Keratinocyte (primary cell): ENCODE results near the gene MED16. TPM values are rescaled to one million over a fixed set of nuclear protein-coding genes. Genes with fewer than 3 reads are reported as not detected.
"Not testable (repeated sequence)": the region's sequence is repeated elsewhere in the genome, so short reads cannot be mapped to it uniquely, and the experiment has no call there.

Experiments
- DNase-seq: peaks from one replicate; pipeline ENCODE4 v3.0.0-alpha.2; 2011; ENCODE audit warnings: low read depth, missing footprints, low spot score
- FAIRE-seq: peaks from 2 replicates; lab custom pipeline; 2011; peaks lifted over from hg19 to GRCh38; lab: Jason Lieb, UNC
- H2AFZ ChIP-seq: 2 replicates; pipeline ENCODE4 v1.6.0; 2012; ENCODE audit warnings: low read length, control low read depth, inconsistent platforms; ENCODE audit not compliant: control insufficient read depth
- H3K27ac ChIP-seq: 2 replicates; pipeline ENCODE4 v1.5.1; 2011; ENCODE audit warnings: low read length; ENCODE audit not compliant: control insufficient read depth, insufficient read depth
- H3K27me3 ChIP-seq: 3 replicates; pipeline ENCODE4 v1.6.0; 2011; ENCODE audit warnings: low read length; ENCODE audit not compliant: control insufficient read depth, insufficient read depth; ENCODE audit errors: extremely low read depth
- H3K36me3 ChIP-seq, 2 experiments: 2 replicates in 1 of 2; 3 replicates in 1 of 2; pipeline ENCODE4 v1.5.1; 2011; ENCODE audit warnings: low read length in 2 of 2, mild to moderate bottlenecking in 1 of 2; ENCODE audit not compliant: control insufficient read depth in 2 of 2, insufficient read depth in 2 of 2; ENCODE audit errors: extremely low read depth in 1 of 2
- H3K4me1 ChIP-seq: 3 replicates; pipeline ENCODE4 v1.5.1; 2011; ENCODE audit warnings: low read length; ENCODE audit not compliant: control insufficient read depth, insufficient read depth; ENCODE audit errors: extremely low read depth
- H3K4me2 ChIP-seq: 3 replicates; pipeline ENCODE4 v1.6.0; 2011; ENCODE audit warnings: low read depth, low read length; ENCODE audit not compliant: control insufficient read depth, insufficient read depth; ENCODE audit errors: extremely low read depth
- H3K4me3 ChIP-seq, 3 experiments: fragments of 200-600 bp in 1 of 3; sonication (generic) in 1 of 3; 2 replicates in 2 of 3; 3 replicates in 1 of 3; pipeline ENCODE4 v1.5.1; 2011 to 2016; ENCODE audit warnings: low read length in 3 of 3, mild to moderate bottlenecking in 3 of 3, control low read depth in 2 of 3, inconsistent platforms in 1 of 3, low read depth in 1 of 3, mixed read lengths in 1 of 3, mixed run types in 1 of 3, moderate library complexity in 1 of 3; ENCODE audit not compliant: control insufficient read depth in 2 of 3, insufficient read depth in 2 of 3; ENCODE audit errors: extremely low read depth in 1 of 3
- H3K79me2 ChIP-seq: 2 replicates; pipeline ENCODE4 v1.6.0; 2012; ENCODE audit warnings: low read length; ENCODE audit not compliant: control insufficient read depth, insufficient read depth
- H3K9ac ChIP-seq: 3 replicates; pipeline ENCODE4 v1.6.0; 2011; ENCODE audit warnings: low read length; ENCODE audit not compliant: control insufficient read depth, insufficient read depth; ENCODE audit errors: extremely low read depth
- H3K9me1 ChIP-seq: 3 replicates; pipeline ENCODE4 v1.6.0; 2011; ENCODE audit warnings: low read length; ENCODE audit not compliant: control insufficient read depth, insufficient read depth; ENCODE audit errors: extremely low read depth
- H3K9me3 ChIP-seq: 2 replicates; pipeline ENCODE4 v1.5.1; 2012; ENCODE audit warnings: low read depth, low read length; ENCODE audit not compliant: control insufficient read depth
- H4K20me1 ChIP-seq: 3 replicates; pipeline ENCODE4 v1.6.0; 2011; ENCODE audit warnings: low read length; ENCODE audit not compliant: control insufficient read depth, insufficient read depth; ENCODE audit errors: extremely low read depth
- EZH2 ChIP-seq: IDR thresholded peaks from one replicate; pipeline ENCODE4 v1.6.1; 2012; ENCODE audit warnings: inconsistent platforms, mild to moderate bottlenecking, low read length, moderate library complexity
- dilution Hi-C: fragments of 300-500 bp; cut with MboI; formaldehyde crosslinking; loops from one replicate; pipeline ENCODE4 v1.7.0; 2020; ENCODE audit warnings: low sequenced_read_pairs; ENCODE audit not compliant: extremely low pct_ligation_motif_present
- polyA plus RNA-seq, 5 experiments: library from polyadenylated mRNA; depleted of rRNA in 3 of 5; stranded (reverse) in 3 of 5; stranded (forward) in 1 of 5; unstranded in 1 of 5; fragments of >200 nt; gene quantifications; 1 replicate in 1 of 5; 2 replicates in 3 of 5; 3 replicates in 1 of 5; pipeline versions ENCODE4 v1.2.1 to v1.2.3, GENCODE V29; 2011 to 2012; ENCODE audit warnings: missing spikeins in 2 of 5, low read depth in 1 of 5, low replicate concordance in 1 of 5
- small RNA-seq, 3 experiments: library from RNA; depleted of rRNA; stranded (forward); fragments of <200 nt; gene quantifications; one replicate each; pipeline ENCODE3, GENCODE V24; 2012; ENCODE audit warnings: low read depth in 3 of 3, low replicate concordance in 1 of 3; ENCODE audit not compliant: insufficient read length in 3 of 3
- TF ChIP-seq, protein P1 (sequence below), 3 experiments: IDR thresholded peaks in 1 of 3; conservative IDR thresholded peaks in 1 of 3; optimal IDR thresholded peaks in 1 of 3; 2 replicates in 2 of 3; 3 replicates in 1 of 3; pipeline versions ENCODE3 to v1.5.1; 2011; ENCODE audit warnings: low read length in 3 of 3, mild to moderate bottlenecking in 3 of 3, moderate library complexity in 2 of 3, control low read depth in 1 of 3, inconsistent platforms in 1 of 3; ENCODE audit not compliant: insufficient read depth in 2 of 3; ENCODE audit errors: extremely low read depth in 1 of 3

The MED16 gene
- polyA plus RNA-seq, 1 donor (not counting 4 experiments of a cell fraction or from before 2014, with no cell fraction given): 9.7 TPM

DNA sequence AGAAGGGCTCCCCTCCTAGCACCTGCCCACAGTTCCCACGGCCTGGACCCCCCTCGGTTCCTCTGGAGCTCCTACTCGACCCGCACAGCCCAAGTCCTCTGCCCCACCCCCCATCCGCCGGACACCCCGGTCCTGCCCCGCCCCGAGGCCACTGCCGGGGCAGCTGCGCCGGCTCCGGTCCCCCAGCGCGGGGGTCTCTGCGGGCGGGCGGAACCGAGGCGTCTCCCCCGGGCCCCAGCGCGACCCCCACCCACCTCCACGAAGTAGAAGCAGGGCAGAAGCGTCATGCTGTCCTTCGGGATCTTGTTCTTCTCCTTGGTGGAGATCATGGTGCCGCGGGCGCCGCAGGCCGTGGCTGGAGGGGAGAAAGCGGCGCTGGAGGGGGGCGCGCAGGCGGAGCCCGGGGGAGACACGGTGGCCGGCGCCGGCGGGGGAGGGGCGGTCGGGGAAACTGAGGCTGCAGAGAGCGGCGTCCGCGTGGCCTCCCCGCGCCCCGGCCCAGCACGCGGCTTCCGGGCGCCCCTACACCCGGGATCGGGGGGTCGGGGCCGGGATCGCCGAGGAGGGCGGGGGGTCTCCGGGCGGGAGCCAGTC lies 71.7 kb downstream of the MED16 start:
- H3K4me1 ChIP-seq: no peaks in the 10 kb centered on the region
- no peak overlapping the region for H3K27ac ChIP-seq
- no peaks in the 10 kb centered on the region for H3K79me2 ChIP-seq
- no peaks in the 10 kb centered on the region for H3K9me3 ChIP-seq
- no peak for FAIRE-seq
- no peaks in the 10 kb centered on the region for H3K36me3 ChIP-seq
- no peak overlapping the region for H3K4me3 ChIP-seq
- no peak overlapping the region for H3K4me2 ChIP-seq
- dilution Hi-C loops: no loop called here
- no peaks in the 10 kb centered on the region for H3K9me1 ChIP-seq
- TF ChIP-seq, protein P1, sequence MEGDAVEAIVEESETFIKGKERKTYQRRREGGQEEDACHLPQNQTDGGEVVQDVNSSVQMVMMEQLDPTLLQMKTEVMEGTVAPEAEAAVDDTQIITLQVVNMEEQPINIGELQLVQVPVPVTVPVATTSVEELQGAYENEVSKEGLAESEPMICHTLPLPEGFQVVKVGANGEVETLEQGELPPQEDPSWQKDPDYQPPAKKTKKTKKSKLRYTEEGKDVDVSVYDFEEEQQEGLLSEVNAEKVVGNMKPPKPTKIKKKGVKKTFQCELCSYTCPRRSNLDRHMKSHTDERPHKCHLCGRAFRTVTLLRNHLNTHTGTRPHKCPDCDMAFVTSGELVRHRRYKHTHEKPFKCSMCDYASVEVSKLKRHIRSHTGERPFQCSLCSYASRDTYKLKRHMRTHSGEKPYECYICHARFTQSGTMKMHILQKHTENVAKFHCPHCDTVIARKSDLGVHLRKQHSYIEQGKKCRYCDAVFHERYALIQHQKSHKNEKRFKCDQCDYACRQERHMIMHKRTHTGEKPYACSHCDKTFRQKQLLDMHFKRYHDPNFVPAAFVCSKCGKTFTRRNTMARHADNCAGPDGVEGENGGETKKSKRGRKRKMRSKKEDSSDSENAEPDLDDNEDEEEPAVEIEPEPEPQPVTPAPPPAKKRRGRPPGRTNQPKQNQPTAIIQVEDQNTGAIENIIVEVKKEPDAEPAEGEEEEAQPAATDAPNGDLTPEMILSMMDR (optimal IDR thresholded peaks at IDR 0.05 in 1 of 3, IDR thresholded peaks at IDR 0.05 in 1 of 3, conservative IDR thresholded peaks at IDR 0.05 in 1 of 3; ENCODE audit: extremely low read depth in 1 of 3, insufficient read depth in 2 of 3, low read length in 3 of 3): no peak
- peak; percentile 43 for TF ChIP-seq EZH2
- peaks cover 4% of the 10 kb centered on the region for H3K27me3 ChIP-seq
- DNase-seq: no peak
- no peak overlapping the region for H2AFZ ChIP-seq
- H3K9ac ChIP-seq: no peak overlapping the region
- H4K20me1 ChIP-seq: no peaks in the 10 kb centered on the region

DNA sequence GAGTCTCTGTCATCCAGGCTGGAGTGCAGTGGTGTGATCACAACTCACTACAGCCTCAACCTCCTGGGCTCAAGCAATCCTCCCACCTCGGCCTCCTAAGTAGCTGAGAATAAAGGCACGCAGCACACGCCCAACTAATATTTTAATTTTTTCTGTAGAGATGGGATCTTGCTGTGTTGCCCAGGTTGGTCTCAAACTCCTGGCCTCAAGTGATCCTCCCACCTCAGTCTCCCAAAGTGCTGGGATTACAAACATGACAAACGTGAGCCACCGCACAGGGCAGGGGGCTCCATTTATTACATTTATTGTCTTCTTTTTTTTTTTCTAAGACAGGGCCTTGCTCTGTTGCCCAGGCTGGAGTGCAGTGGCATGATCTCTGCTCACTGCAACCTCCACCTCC lies 72.8 kb downstream of the MED16 start:
- H3K4me2 ChIP-seq, H3K36me3 ChIP-seq, H3K4me3 ChIP-seq, H3K9ac ChIP-seq, H4K20me1 ChIP-seq, H3K9me1 ChIP-seq, H2AFZ ChIP-seq, dilution Hi-C loops, FAIRE-seq, H3K79me2 ChIP-seq, H3K9me3 ChIP-seq, H3K4me1 ChIP-seq, DNase-seq, H3K27ac ChIP-seq, H3K27me3 ChIP-seq: not testable (repeated sequence)

Small RNAs within 50 kb of the gene (small RNA-seq; reads per million reads assigned to genes)
- 0.33 to 1.3 (median 0.40) reads per million in 3 experiments for gene RNU6-9

Other genes with a start within 250 kb of the MED16 start
- gene RNF126, start 230.0 kb downstream of the MED16 start, polyA plus RNA-seq: 8.2 to 30.0 TPM (median 14.8 TPM) in 3 replicates
- gene FSTL3, start 216.8 kb downstream of the MED16 start, polyA plus RNA-seq: 54.4 to 105 TPM (median 66.0 TPM) in 3 replicates
- gene PRSS57, start 197.7 kb downstream of the MED16 start, polyA plus RNA-seq: not detected in 3 replicates
- gene PALM, start 184.3 kb downstream of the MED16 start, polyA plus RNA-seq: 0.09 to 0.46 TPM in 2 of 3 replicates, not detected in the other
- 17.5 to 25.4 TPM (median 25.0 TPM) in 3 replicates for gene MISP, start 142.1 kb downstream of the MED16 start, polyA plus RNA-seq
- 117 to 180 TPM (median 130 TPM) in 3 replicates for gene PTBP1, start 95.7 kb downstream of the MED16 start, polyA plus RNA-seq
- 0.02 to 0.08 TPM in 2 of 3 replicates, not detected in the other for gene PLPPR3, start 71.2 kb downstream of the MED16 start, polyA plus RNA-seq
- gene AZU1, start 65.3 kb downstream of the MED16 start, polyA plus RNA-seq: not detected in 3 replicates
- gene PRTN3, start 52.2 kb downstream of the MED16 start, polyA plus RNA-seq: not detected in 3 replicates
- not detected in 3 replicates for gene ELANE, start 40.9 kb downstream of the MED16 start, polyA plus RNA-seq
- gene CFD, start 33.5 kb downstream of the MED16 start, polyA plus RNA-seq: 0.37 to 1.6 TPM (median 0.47 TPM) in 3 replicates
- not detected in 3 replicates for gene RNU6-9, start 297 bp upstream of the MED16 start, polyA plus RNA-seq
- gene R3HDM4, start 20.0 kb upstream of the MED16 start, polyA plus RNA-seq: 33.5 to 48.0 TPM (median 47.9 TPM) in 3 replicates
- gene KISS1R, start 24.1 kb upstream of the MED16 start, polyA plus RNA-seq: not detected in 3 replicates
- 2.6 to 3.4 TPM (median 3.1 TPM) in 3 replicates for gene ARID3A, start 32.8 kb upstream of the MED16 start, polyA plus RNA-seq
- 26.3 to 48.7 TPM (median 38.3 TPM) in 3 replicates for gene WDR18, start 91.2 kb upstream of the MED16 start, polyA plus RNA-seq
- gene GRIN3B, start 107.2 kb upstream of the MED16 start, polyA plus RNA-seq: 0.20 to 1.9 TPM (median 0.84 TPM) in 3 replicates
- 61.5 to 136 TPM (median 88.0 TPM) in 3 replicates for gene TMEM259, start 127.9 kb upstream of the MED16 start, polyA plus RNA-seq
- not detected in 3 replicates for gene RNU6-2, start 128.3 kb upstream of the MED16 start, polyA plus RNA-seq
- 105 to 495 TPM (median 136 TPM) in 3 replicates for gene CNN2, start 133.4 kb upstream of the MED16 start, polyA plus RNA-seq
- 7.4 to 11.0 TPM (median 7.9 TPM) in 3 replicates for gene ABCA7, start 146.9 kb upstream of the MED16 start, polyA plus RNA-seq
- 0.56 to 1.3 TPM (median 1.1 TPM) in 3 replicates for gene ARHGAP45, start 174.0 kb upstream of the MED16 start, polyA plus RNA-seq
- 178 to 229 TPM (median 200 TPM) in 3 replicates for gene POLR2E, start 202.2 kb upstream of the MED16 start, polyA plus RNA-seq
- gene GPX4, start 210.8 kb upstream of the MED16 start, polyA plus RNA-seq: 193 to 279 TPM (median 243 TPM) in 3 replicates